GM18870 (cell line): ENCODE results near the gene CSNK1G2.
"Not testable (repeated sequence)": the region's sequence is repeated elsewhere in the genome, so short reads cannot be mapped to it uniquely, and the experiment has no call there.

Experiments
- ATAC-seq: cut with Tn5 transposase; IDR thresholded peaks from one replicate; pipeline ENCODE4 v1.9.1; 2021; ENCODE audit warnings: moderate library complexity; ENCODE audit not compliant: unreplicated experiment

CSNK1G2 gene

DNA sequence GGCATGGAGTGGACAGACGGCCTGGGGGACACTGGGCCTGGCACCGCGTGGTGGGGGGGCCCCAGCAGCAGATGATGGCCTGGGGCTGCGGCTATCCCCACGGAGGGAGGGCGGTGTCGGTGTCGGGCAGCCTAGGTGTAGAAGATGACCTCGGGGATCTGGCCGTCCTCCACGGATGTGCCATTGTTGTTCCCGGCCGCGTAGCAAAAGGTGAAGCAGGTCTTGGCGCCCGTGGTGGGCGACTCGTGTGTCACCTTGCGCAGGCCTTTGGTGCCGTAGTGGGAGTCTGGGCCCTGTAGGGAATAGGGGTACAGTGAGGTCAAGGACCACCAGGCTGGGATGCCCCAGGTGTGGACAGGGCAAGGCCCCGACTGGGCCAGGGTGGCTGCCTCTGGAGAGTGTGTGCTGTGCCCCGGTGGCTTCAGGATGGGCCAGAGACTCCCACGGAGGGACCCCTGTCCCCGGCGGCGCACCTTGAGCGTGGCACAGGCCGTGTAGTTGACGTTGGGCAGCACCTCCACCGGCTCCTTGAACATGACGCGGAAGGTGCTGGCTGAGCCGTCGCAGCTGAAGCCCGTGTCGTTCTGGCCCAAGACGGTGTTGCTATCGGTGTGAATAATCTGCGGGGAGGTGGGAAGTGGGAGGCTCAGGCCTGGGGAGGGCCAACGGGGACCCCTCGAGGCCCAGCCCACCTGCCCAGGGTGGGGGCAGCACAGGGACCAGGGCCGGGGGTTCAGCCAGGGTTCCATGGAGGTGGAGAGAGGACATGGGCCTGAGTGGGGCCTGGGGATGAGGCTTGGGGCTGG is 45.6 kb downstream of the CSNK1G2 start:
- no peak for ATAC-seq

DNA sequence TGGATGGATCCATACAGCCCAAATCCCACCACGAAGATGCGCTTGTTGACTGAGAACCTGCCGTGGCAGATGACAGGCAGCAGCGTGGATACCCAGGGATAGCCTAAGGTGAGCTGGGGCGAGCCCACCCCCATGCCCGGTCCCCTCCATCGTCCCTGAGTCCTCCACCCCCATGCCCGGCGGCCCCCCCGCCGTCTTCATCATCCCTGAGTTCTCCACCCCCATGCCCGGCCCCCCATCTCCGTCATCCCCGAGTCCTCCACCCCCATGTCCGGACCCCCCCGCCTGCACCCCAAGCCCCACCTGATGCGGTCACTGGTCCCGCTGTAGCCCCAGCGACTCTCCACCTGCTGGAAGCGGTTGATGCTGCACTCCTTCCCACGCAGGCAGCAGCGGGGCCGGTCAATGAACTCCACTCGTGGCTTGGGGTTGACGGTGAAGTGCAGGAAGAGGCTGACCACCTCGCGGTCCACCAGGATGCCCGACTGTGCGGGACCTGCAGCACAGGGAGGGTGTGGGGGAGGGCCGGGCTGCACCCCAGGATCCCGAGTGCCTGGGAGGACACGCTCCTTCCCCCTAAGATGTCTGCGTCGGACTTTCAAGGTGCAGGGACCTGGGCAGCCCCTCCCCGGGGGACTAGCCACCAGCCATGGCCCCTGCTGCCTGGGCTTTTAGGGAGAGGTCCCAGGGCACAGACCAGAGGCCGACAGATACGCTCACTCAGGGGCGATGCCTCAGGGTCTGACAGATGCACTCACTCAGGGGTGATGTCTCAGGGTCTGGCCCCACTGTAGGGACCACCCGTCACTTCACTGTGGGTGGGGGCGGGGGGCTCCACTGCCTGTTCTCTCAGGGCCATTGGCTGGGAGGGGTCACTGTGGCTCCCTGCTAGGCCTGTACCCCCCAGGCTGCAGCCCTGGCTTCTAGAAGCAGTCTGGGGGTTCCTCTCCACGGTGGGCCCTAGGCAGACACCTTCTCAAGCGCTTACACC is 46.5 kb downstream of the CSNK1G2 start:
- ATAC-seq = no peak

DNA sequence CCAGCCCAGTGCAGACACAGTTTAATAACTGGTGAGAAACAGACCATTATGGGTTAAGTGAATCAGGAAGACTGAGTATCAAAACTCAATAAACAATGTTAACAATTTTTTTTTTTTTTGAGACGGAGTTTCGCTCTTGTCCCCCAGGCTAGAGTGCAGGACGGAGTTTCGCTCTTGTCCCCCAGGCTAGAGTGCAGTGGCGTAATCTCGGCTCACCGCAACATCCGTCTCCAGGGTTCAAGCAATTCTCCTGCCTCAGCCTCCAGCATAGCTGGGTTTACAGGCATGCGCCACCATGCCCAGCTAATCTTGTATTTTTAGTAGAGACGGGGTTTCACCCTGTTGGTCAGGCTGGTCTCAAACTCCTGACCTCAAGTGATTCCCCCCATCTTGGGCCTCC is 47.5 kb downstream of the CSNK1G2 start:
- not testable (repeated sequence) for ATAC-seq

DNA sequence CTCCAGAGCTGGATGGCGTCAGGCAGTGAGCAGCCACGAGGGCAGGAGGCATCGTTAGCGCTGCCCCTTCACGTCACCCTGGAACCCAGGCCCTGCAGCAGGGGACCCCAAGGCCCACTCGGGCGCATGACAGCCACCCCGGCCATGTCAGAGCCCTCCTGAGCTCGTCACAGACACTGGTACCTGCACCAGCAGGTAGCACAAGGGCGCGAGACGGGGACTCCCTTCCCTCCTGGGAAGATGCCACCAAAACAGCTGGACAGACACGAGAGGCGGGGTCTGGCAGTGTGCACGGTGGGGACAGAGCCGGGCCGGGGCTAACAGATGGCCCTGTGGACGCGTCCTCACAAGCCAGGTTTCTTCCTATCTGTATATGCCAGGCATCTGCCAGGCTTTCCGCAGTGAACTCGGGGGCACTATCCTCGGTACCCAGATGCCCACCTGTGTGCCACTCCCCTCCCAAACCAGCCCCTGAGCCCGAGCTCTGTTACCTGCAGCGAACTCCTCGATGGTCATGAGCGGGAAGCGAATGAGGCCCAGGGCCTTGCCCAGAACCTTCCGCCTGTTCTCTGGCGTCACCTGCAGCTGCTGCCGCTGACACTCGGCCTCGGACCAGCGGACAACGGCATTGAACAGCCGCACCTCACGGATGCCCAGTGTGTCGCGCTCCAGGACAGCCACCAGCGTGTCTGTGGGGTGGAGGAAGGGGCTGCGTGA is 48.7 kb downstream of the CSNK1G2 start:
- ATAC-seq = no peak

DNA sequence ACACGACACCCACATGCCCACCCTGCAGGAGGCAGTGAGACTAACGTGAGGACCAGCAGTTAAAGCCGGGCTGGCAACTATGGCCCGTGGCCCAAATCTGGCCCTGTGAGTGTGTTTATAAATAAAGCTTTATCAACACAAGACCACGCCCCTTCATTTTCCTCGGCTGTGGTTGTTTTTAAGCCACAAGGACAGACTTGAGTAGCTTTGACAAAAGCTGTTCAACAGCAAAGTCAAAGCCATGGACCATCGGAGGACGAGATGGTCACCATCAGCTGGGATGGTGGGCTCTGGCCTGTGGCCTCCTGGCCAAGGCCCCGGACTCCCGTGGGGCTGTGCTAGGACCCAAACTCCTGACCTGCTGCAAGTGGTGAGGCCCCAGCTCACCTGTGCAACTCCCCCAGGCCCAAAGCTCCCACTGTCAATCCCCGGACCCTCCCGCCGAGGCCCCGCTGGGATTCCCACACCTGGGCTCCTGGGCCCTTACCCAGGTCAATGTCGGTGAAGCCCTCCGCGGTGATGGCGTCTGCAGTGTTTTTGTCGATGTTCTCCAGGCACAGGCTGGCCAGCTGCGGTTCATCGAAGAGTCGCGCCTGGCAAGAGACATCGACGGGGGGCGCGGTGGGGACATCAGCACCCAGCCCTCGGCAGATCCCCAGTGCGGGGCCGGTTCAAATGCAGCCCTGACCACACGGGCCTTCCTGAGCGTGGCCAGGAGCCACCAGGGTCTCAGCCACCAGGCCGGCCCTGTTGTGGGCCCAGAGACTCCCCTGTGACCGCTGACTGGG is 49.5 kb downstream of the CSNK1G2 start:
- ATAC-seq = no peak

DNA sequence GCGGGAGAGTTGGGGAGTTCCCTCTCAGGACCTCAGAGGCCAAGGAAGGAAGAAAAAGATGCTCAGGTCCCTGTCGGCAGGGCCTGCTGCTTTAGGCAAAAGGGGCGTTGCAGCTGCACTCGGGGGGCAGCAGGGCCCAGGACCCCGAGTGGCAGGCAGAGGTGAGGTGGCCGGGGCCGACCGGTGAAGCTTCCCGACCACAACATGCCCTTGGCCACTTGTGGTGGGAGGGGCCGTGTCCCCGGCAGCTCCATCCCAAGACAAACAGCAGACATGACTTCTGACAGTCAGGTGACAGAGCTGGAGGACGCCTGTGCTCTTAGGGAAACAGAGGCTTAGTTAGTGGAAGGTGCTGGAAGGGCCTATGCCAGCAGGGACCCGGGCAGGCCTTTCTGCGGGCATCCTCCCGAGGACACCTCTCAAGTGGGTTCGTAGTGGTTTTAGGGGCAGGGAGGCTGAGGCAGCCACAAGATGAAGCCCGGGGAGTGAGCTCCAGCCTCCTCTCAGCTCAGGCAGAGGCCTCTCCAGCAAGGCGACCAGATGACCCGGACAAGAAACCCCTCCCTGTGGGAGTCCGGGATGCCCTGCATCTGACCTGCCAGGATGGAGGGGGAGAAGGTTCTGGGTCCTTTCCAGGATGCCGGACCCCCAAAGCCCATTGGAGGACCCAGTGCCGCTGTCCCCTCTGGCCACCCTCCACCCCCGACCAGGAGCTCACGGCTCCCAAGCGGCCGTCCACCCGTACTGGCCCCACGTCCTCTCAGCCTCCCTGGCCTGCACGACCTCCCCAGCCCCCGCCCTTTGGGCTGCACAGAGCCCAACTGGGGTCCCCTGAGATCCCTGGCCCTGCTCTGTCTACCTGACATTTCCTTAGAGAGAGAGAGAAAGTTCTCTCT is 50.3 kb downstream of the CSNK1G2 start:
- ATAC-seq = no peak

DNA sequence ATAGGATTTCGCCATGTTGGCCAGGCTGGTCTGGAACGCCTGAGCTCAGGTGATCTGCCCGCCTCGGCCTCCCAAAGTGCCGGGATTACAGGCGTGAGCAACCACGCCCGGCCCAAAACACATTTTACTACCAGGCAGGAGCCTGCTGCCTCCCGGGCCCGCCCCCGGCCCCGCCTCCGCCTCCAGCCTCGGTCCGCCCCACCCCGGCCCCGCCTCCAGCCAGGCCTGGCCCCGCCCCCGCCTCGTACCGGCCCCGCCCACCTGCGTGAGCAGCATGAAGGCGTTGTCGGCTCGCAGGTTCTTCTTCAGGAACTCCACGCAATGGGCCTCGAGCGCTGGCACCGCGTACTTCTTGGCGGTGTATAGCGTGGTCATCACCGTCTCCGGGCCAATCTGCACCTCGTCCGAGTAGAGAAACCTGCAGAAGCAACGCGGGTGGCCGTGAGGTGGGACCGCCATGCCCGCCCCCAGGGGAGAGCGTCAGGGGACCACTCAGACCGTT is 51.8 kb downstream of the CSNK1G2 start:
- no peak for ATAC-seq

DNA sequence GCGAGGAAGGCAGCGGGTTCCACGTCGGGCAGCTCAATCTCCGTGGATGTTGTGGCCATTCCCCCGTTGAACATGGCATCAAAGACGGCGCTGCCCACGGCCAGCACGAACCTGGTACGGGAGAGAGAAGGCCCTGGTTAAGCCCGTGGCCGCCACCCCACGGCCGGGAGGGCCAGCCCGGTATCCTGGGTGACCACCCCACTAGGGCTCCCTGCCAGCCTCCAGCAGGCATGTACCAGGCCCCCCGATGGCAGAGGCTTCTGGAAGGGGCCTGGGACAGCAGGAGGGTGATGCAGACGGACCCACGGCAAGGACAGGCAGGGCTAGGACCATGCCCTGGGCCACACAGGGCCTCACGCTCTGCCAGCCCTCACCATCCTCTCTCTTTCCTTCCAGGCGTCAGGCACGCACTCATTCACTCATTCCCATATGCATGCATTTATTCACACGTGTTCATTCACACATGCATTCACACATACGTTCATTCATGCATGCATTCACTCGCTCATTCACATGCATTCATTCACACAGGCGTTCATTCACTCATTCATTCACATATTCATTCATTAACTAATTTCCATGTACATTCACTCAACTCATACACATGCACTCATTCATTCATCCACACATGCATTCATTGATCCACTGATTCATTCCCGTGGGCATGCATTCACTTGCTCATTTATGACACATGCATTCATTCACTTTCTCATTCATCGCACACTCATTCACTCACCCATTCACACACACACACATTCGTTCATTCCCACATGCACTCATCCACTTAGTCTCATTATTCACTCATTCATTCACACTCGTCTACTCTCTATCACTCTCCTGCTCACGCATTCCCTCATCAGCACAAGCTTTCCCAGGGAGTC is 56.6 kb downstream of the CSNK1G2 start:
- no peak for ATAC-seq

DNA sequence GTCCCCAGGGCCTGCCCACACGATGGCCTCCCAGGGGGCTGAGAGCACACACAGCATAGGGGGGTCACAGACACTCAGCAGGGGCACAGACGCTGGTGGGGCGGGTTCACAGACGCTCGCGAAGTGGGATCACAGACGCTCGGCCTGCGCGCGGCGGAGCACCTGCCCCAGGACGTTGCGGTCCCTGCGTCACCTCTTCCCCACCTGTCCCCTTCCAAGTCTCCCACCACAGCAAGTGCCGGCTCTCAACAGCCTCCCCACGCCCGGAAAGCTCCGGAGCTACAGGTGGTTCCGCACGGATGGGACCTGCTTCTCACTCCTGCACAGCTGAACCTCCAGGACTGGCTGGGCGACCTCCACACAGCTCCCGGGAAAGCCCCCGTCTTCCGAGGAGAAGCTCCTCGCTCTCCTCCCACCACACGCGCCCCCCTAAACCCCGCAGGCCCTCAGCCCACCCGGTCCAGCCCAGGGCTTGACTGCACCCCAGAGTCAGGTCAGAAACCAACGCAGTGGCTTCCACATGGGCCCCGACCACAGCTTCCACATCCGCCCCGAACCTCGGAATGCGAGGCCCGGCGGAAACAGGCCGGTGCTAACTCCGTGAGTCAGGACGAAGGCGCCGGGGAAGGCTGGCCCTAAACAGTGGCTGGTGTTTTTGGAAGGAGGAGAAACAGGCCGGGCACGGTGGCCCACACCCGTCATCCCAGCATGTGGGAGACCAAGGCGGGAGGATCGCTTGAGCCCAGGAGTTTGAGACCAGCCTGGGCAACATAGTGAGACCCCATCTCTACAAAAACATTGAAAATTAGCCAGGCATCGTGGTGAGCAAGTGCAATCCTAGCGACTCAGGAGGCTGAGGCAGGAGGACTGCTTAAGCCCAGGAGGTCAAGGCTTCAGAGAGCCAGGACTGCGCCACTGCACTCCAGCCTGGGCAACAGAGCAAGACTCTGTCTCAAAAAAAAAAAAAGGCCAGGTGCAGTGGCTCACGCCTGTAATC is 58.0 kb downstream of the CSNK1G2 start:
- no peak for ATAC-seq

DNA sequence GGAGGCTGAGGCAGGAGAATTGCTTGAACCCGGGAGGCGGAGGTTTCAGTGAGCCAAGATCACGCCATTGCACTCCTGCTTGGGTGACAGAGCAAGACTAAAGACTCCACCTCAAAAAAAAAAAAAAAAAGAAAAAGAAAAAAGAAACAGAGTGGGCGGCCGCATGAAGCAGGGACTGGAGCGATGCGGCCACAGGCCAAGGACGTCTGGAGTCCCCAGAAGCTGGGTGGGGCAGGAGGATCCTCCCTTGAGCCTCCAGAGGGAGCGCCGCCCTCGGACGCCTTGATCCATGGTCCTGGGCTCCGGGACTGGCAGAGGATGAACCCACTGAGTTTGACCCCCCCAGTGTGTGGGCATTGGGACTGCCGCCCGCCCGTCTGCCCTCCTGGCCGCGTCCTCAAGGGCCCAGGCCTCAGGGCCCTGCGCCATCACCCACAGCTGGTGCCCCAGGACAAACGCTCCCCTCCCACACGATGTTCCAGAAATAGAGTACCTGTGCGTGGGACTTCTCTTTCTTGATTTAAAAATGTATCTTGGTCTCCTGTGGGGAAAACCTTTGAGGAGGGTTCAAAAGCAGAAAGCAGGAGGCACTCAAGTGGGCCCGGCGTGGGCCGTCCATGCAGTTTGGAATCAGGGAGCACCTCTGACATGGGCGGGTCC is 59.0 kb downstream of the CSNK1G2 start:
- ATAC-seq = no peak

DNA sequence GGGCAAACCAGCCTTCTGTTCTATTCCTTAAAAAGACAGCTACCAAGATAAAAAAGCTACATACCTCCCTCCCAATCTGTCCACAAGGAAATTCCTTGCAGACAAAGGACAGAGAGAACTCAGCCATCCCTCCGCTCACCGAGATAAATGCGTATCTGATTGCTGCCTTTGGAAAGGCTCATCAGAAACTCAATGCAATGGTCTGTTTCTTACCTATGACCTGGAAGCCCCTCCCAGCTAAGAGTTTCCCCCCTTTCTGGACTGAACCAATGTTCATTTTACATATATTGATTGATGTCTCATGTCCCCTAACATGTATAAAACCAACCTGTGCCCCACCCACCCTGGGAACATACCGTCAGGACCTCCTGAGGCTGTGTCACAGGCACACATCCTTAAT is 62.9 kb downstream of the CSNK1G2 start:
- no peak for ATAC-seq

DNA sequence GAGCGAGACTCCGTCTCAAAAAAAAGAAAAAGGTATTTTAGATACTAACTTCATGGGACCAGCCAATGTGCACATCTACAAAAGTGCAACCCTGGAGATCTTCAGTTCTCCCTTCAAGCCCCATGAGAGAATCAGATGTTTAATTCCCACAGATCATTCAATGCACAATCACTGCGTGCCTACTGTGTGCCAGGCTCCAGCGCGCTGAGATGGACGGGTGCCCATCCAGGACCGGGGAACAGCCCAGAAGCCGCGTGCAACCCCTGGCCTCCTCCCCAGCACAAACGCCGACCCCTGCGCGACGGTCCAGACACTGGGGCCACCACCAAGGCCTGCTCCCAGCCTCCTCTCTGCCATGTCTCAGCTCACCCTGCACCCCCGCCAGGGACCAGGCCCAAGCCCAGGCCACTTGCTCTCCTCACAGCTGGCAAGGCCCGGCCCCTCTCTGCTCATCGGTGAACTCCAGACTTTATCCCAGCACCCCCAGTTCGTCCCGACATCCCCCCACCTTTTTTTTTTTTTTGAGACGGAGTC is 69.2 kb downstream of the CSNK1G2 start:
- ATAC-seq = no peak

DNA sequence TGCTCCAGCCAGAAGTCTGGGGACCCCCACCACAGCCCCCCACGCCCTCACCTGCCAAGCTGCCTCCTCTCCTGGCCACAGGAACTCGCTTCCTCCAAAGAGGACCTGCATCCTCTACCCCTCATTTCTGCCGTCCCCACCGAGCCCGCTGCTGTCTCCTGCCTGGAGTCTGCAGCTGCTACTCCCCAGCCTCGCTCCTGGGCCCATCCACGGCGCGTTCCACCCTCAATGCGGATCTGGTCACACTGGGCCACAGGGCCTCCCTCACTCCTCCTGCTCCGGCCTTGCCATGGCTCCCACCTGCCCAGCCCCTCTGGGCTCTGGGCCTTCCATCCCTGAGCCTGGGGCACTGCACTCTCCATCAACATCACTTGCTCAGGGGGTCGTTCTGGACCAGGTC is 70.2 kb downstream of the CSNK1G2 start:
- ATAC-seq = no peak

DNA sequence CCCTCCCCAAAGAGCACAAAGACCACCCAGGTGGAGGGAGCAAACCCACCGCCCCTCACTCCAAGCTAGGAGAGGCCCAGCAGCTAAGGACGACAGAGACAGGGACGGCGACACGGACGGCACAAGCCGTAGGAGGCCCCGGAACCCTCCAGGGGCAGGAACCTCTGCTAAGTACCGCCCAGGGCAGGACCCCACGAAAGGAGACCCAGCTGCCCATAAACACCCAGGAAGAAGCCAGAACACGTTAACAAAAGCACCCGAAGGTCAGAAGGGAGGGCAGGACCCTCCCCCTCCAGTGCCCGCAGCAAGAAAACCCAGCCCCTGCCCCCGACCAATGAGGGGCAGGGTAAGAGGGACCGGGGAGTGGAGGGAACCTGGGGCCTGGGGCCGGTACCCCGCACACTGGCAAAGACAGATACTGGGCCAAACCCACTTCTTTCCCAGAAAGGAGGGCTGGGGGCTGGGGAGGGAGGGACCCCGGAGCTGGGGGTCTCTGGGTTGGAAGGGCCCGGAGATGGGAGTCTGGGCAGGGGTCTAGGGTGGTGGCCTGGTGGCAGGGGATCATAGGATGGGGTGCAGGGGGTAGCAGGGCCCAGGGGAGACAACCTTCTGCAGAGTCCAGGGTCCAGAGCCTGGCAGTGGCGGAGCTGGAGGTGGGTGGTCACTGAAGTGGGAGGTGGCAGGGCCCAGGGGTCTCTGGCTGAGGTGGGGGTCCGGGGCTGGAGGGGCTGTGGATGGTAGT is 72.1 kb downstream of the CSNK1G2 start:
- ATAC-seq = no peak

DNA sequence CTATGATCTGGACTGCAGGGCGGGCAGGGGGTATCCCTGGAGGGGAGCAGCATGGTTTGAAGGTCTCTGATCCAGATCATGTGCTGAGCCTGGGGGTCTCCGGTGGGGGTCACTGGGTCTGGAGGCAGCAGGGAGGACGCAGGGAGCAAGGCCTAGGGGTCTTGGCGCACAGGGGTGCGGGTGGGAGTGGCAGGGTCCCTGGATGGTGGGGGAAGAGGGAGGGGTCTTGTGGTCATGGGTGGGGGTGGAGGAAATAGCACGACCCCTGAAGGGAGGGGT is 72.7 kb downstream of the CSNK1G2 start:
- no peak for ATAC-seq

DNA sequence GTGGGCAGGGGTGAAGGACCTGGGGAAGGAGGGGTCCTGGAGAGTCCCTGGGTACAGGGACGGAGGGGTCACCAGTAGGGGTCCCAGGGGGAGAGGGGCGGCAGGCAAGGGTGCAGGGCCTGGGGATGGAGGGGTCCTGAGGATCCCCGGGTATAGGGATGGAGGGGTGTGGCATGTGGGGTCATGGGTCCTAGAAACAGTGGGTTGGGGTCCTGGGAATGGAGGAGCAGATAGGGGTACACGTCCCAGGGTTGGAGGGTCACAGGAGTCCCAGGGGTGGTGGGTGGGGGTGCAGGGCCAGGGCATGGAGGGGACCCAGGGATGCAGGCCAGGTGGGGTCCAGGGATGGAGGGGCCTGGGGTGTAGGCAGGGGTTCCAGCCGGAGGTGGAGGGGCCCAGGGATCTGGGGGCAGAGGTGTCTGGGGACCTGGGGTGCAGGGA is 73.2 kb downstream of the CSNK1G2 start:
- no peak for ATAC-seq
